Stomach (tissue), 9 donors: Measurements from ENCODE around the gene BCL3. TPM values are rescaled to one million over a fixed set of nuclear protein-coding genes. Genes with fewer than 3 reads are reported as not detected.
"Not testable (repeated sequence)": the region's sequence is repeated elsewhere in the genome, so short reads cannot be mapped to it uniquely, and the experiment has no call there.

ENCODE experiments used
- DNase-seq, 2 donors: peaks; one replicate each; pipeline versions ENCODE4 v3.0.0 to v3.0.0-alpha.2; 2013 to 2019
- H3K27ac ChIP-seq, 5 donors: fragments of 200-600 bp in 4 of 5; sonication (generic) in 4 of 5; one replicate each; pipeline ENCODE4 v1.5.1; 2013 to 2019; ENCODE audit warnings: mild to moderate bottlenecking in 1 of 5, moderate library complexity in 1 of 5
- H3K27me3 ChIP-seq, 3 donors: fragments of 200-600 bp; sonication (generic); one replicate each; pipeline ENCODE4 v1.5.1; 2017 to 2019; ENCODE audit warnings: mixed run types in 1 of 3
- H3K36me3 ChIP-seq, 4 donors: fragments of 200-600 bp; sonication (generic); 1 replicate in 3 of 4; 2 replicates in 1 of 4; pipeline ENCODE4 v1.5.1; 2016 to 2019
- H3K4me1 ChIP-seq, 4 donors: fragments of 200-600 bp; sonication (generic); one replicate each; pipeline ENCODE4 v1.5.1; 2016 to 2019
- H3K4me3 ChIP-seq, 4 donors: fragments of 200-600 bp; sonication (generic) in 3 of 4; one replicate each; pipeline ENCODE4 v1.5.1; 2016 to 2019; ENCODE audit warnings: mild to moderate bottlenecking in 1 of 4
- H3K9me3 ChIP-seq, 4 donors: fragments of 200-600 bp; sonication (generic); one replicate each; pipeline ENCODE4 v1.5.1; 2016 to 2019
- EP300 ChIP-seq: sonication (generic); formaldehyde crosslinking; IDR thresholded peaks from one replicate; pipeline ENCODE4 v1.6.1; 2017; ENCODE audit warnings: antibody characterized with exemption
- POLR2A ChIP-seq, 4 donors: fragments of 450-650 bp; IDR thresholded peaks; one replicate each; pipeline ENCODE4 v1.6.1; 2016; ENCODE audit warnings: antibody characterized with exemption in 4 of 4, control low read depth in 2 of 4, mild to moderate bottlenecking in 1 of 4, moderate library complexity in 1 of 4
- POLR2AphosphoS5 ChIP-seq, 3 donors: sonication (generic); formaldehyde crosslinking; IDR thresholded peaks; one replicate each; pipeline ENCODE4 v1.6.1; 2016; ENCODE audit warnings: antibody characterized with exemption in 3 of 3
- WGBS, 5 donors: extraction: QIAGEN DNeasy Blood & Tissue Kit in 3 of 5; methylation state at CpG; one replicate each; pipeline versions ENCODE4 v1.1.5 to v1.1.7; 2013 to 2018; 5-methylcytosine and 5-hydroxymethylcytosine counted together
- intact Hi-C: fragments of 100-400 bp; cut with DNase I; formaldehyde crosslinking; loops from one replicate; pipeline ENCODE4 v1.15.1; 2023; ENCODE audit warnings: low total_unique reads
- polyA plus RNA-seq, 3 donors: library from polyadenylated mRNA; stranded (reverse); fragments of 200-250 nt; gene quantifications; one replicate each; pipeline ENCODE4 v1.2.3, GENCODE V29; 2013
- total RNA-seq, 5 donors: library from RNA; depleted of rRNA; stranded (reverse); fragments of >200 nt; gene quantifications; one replicate each; pipeline versions ENCODE4 v1.1.0 to v1.2.3, GENCODE V29; 2014 to 2016
- TF ChIP-seq, protein P1 (sequence below), 7 experiments: fragments of 450-650 bp in 4 of 7; fragments of 200-600 bp in 3 of 7; sonication (generic) in 3 of 7; IDR thresholded peaks; one replicate each; pipeline ENCODE4 v1.5.1; 2016 to 2019; ENCODE audit warnings: antibody characterized with exemption in 7 of 7, control low read depth in 2 of 7, mild to moderate bottlenecking in 1 of 7
- donor health status: healthy with polysubstance abuse.
- donor health status: Bipolar disorder and iron deficiency.
- donor health status: healthy.

Gene BCL3
- total and polyA plus RNA-seq, 8 donors, result 4.4 to 322 (median 79.8) TPM

DNA sequence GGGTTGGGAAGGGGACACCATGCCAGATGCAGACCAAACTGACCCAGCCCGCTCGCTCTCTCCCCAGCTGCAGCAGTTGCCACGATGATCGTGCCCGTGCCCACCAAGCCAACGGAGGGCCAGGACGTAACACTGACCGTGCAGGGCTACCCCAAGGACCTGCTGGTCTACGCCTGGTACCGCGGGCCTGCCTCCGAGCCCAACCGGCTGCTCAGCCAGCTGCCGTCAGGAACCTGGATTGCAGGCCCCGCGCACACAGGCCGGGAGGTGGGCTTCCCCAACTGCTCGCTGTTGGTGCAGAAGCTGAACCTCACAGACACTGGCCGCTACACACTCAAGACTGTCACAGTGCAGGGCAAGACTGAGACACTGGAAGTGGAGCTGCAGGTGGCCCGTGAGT, 40.7 kb upstream of the BCL3 start:
- no peaks in the 10 kb centered on the region for H3K36me3 ChIP-seq
- no peaks in the 10 kb centered on the region for H3K27me3 ChIP-seq
- no peak for DNase-seq
- TF ChIP-seq, protein P1, sequence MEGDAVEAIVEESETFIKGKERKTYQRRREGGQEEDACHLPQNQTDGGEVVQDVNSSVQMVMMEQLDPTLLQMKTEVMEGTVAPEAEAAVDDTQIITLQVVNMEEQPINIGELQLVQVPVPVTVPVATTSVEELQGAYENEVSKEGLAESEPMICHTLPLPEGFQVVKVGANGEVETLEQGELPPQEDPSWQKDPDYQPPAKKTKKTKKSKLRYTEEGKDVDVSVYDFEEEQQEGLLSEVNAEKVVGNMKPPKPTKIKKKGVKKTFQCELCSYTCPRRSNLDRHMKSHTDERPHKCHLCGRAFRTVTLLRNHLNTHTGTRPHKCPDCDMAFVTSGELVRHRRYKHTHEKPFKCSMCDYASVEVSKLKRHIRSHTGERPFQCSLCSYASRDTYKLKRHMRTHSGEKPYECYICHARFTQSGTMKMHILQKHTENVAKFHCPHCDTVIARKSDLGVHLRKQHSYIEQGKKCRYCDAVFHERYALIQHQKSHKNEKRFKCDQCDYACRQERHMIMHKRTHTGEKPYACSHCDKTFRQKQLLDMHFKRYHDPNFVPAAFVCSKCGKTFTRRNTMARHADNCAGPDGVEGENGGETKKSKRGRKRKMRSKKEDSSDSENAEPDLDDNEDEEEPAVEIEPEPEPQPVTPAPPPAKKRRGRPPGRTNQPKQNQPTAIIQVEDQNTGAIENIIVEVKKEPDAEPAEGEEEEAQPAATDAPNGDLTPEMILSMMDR (IDR thresholded peaks at IDR 0.05), result no peak
- TF ChIP-seq POLR2AphosphoS5 (IDR thresholded peaks at IDR 0.05) (no peak), POLR2A (IDR thresholded peaks at IDR 0.05) (no peak), EP300 (no peak)
- intact Hi-C loops, result no loop called here
- 92 to 98% (median 96%) methylated on average over 10 to 20 of the region's 20 CpGs for WGBS, 5 donors
- no peak overlapping the region for H3K27ac ChIP-seq
- no peak overlapping the region for H3K4me3 ChIP-seq
- no peaks in the 10 kb centered on the region for H3K4me1 ChIP-seq
- no peaks in the 10 kb centered on the region for H3K9me3 ChIP-seq

DNA sequence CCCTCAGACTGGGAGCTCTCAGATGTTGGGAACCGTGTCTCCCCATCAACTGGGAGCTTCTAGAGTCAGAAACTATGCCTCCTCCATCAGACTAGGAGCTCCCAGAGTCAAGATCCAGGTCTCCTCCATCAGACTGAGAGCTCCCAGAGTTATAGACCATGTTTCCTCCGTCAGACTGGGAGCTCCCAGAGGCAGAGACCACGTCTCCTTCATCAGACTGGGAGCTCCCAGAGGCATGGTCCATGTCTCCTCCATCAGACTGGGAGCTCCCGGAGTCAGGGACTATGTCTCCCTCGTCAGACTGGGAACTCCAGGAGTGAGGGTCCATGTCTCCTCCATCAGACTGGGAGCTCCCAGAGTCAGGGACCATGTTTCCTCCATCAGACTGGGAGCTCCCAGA, 39.6 kb upstream of the BCL3 start:
- H3K9me3 ChIP-seq, result no peaks in the 10 kb centered on the region
- no peaks in the 10 kb centered on the region for H3K27me3 ChIP-seq
- no peaks in the 10 kb centered on the region for H3K36me3 ChIP-seq
- intact Hi-C loops, result no loop called here
- 69 to 93% (median 88%) methylated on average over 2 to 5 of the region's 5 CpGs for whole genome bisulfite sequencing, 5 donors
- no peak for TF ChIP-seq EP300
- TF ChIP-seq POLR2A (IDR thresholded peaks at IDR 0.05), result no peak
- TF ChIP-seq POLR2AphosphoS5 (IDR thresholded peaks at IDR 0.05), result no peak
- TF ChIP-seq, protein P1 (IDR thresholded peaks at IDR 0.05), result no peak
- no peaks in the 10 kb centered on the region for H3K4me1 ChIP-seq
- no peak overlapping the region for H3K4me3 ChIP-seq
- DNase-seq, result no peak
- no peak overlapping the region for H3K27ac ChIP-seq

DNA sequence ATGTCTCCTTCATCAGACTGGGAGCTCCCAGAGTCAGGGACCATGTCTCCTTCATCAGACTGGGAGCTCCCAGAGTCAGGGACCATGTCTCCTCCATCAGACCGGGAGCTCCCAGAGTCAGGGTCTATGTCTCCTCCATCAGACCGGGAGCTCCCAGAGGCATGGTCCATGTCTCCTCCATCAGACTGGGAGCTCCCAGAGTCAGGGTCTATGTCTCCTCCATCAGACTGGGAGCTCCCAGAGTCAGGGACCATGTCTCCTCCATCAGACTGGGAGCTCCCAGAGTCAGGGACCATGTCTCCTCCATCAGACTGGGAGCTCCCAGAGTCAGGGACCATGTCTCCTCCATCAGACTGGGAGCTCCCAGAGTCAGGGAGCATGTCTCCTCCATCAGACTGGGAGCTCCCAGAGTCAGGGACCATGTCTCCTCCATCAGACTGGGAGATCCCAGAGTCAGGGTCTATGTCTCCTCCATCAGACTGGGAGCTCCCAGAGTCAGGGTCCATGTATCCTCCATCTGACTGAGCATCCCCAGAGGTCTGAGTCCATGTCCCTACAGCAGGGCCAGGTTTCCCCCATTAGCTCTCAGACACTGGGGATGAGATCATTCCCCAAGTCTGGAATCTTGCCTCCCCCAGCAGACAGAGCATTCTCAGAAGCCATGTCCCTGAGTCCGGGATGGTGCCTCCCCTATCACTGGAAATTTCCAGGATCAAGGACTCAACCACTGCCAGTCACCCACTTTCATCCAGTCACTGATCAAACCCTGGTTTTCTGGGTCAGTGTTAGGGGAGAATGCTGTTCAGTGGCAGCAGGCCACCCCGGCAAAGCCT, 38.9 kb upstream of the BCL3 start:
- H3K4me3 ChIP-seq, H3K9me3 ChIP-seq, H3K27ac ChIP-seq, H3K36me3 ChIP-seq, H3K4me1 ChIP-seq, H3K27me3 ChIP-seq, DNase-seq: not testable (repeated sequence)
- intact Hi-C loops, result loop anchor here (10.0 kb wide), 1 partner anchor 125 kb away; no protein-coding TSS in a partner anchor
- WGBS, 5 donors, result 79 to 88% (median 85%) methylated on average over 2 to 4 of the region's 4 CpGs

DNA sequence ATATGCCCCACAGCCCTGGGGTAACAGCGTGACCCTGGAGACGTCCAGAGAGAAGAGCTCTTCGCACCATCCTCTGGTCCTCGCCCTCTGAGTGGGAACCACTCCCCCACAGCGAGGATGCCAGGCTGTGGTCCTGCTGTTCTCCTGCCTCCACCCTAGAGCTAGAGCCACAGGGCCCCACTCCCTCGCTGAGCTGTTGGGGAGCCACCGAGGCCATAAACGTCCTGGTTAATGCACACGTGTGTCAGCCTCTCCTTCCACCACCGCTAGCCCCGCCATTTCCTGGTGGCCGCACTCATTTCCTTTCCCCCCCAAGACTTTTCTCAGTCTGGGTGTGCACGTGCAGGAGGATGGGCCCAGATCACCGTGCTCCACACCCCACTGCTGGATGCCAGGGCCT, 38.0 kb upstream of the BCL3 start:
- WGBS, 5 donors, result 68 to 82% (median 76%) methylated on average over 12 to 14 of the region's 14 CpGs
- TF ChIP-seq, protein P1 (IDR thresholded peaks at IDR 0.05), result no peak
- no peak for TF ChIP-seq EP300
- no peak for TF ChIP-seq POLR2AphosphoS5 (IDR thresholded peaks at IDR 0.05)
- TF ChIP-seq POLR2A (IDR thresholded peaks at IDR 0.05), result no peak
- Histone ChIP-seq H3K9me3 (peaks cover 0 to 9% (median 8%) of the 10 kb centered on the region in 4 donors), H3K4me1 (no peaks in the 10 kb centered on the region), H3K36me3 (no peaks in the 10 kb centered on the region), H3K27me3 (no peaks in the 10 kb centered on the region), H3K27ac (no peak overlapping the region), H3K4me3 (no peak overlapping the region)
- no peak for DNase-seq
- intact Hi-C loops, result loop anchor here (10.0 kb wide), 1 partner anchor 124 kb away; no protein-coding TSS in a partner anchor
